NCI-H774 (cell line): Measurements from ENCODE around the gene NR1I3.
A peak's percentile ranks its signal among the peaks of the same experiment; 100 is the strongest.
"Not testable (repeated sequence)": the region's sequence is repeated elsewhere in the genome, so short reads cannot be mapped to it uniquely, and the experiment has no call there.

ENCODE experiments used
- DNase-seq: peaks from one replicate; lab custom pipeline; 2025; lab: John Stamatoyannopoulos, UW

The NR1I3 gene

GRCh38 chr1:161238039-161238473, at the start of gene NR1I3:
NR1I3 (minus strand) TSS chr1:161238203; CDS start chr1:161236565, 1,638 bp downstream.
- DNase-seq, result no peak

DNA sequence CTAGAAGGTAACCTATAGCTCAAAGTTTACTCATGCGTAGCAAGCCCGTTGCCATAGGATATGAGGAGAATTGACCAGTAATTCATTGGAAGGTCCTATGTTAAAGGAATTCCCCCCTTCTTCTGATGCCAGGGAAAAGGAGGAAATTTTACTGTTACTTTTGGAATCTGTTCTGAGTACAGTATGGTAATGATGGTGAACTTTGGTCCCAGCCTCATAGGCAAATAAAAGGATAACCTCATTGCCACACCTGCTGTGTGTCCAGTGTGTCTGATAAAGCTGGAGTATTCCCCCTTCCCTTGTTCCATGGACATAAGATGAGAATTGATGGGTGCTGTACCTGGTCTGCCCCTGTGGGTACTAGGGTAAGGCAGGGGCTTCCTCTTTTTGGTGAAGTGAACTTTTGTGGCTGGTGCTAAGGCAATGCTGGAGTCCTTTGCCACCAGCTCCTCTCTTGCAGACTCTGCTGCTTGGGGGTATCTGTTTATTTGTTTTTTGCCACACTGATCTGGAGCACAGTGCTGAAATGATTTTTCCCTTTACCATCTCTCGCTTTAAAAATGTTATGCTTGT, 49.6 kb upstream of the NR1I3 start:
- DNase-seq, result no peak

- DNase-seq, result no peak
Measured at GRCh38 chr1:161285521-161285920, 47.5 kb upstream of the NR1I3 start.

- no peak for DNase-seq
Measured at GRCh38 chr1:161285113-161285512, 47.1 kb upstream of the NR1I3 start.

GRCh38 chr1:161282991-161283390, 45.0 kb upstream of the NR1I3 start:
- DNase-seq, result no peak

- no peak for DNase-seq
Measured at GRCh38 chr1:161274874-161275273, 36.9 kb upstream of the NR1I3 start.

- DNase-seq, result no peak
Measured at GRCh38 chr1:161273402-161273801, 35.4 kb upstream of the NR1I3 start.

DNA sequence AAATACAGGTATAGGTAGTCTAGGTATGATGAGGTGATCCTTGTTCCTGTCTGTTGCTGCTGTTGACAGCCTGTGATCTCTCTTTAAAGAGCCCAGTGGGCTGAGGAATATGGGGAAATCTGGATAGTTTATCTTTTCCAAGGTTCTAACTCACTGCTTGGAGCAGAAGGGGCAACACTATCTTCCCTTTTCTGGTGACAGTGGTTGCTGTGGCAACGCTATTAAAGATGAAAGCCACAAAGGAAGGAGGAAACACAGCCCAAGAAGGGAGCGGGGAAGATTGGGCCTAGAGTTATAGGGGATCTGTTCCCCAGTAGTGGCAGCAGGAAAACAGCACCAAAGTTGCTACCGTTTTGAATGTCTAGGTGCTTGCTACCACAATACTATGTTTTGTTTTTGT, 29.3 kb upstream of the NR1I3 start:
- no peak for DNase-seq

- no peak for DNase-seq
Measured at GRCh38 chr1:161266836-161267235, 28.8 kb upstream of the NR1I3 start.

- no peak for DNase-seq
Measured at GRCh38 chr1:161266202-161266601, 28.2 kb upstream of the NR1I3 start.

DNA sequence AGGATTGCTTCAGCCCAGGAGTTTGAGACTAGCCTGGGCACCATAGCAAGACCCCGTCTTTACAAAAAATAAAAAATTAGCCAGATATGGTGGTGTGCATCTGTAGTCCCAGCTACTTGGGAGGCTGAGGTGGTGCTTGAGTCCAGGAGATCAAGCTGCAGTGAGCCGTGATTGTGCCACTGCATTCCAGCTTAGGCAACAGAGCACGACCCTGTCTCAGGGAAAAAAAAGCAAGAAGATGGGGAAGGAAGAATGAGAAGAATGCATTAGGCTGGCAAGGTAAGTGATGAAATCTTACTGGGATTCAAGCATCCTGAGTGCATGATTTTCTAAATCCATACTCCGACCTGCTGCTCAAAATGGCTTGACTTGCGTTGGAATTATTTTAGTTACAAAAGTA, 27.3 kb upstream of the NR1I3 start:
- DNase-seq, result no peak

DNA sequence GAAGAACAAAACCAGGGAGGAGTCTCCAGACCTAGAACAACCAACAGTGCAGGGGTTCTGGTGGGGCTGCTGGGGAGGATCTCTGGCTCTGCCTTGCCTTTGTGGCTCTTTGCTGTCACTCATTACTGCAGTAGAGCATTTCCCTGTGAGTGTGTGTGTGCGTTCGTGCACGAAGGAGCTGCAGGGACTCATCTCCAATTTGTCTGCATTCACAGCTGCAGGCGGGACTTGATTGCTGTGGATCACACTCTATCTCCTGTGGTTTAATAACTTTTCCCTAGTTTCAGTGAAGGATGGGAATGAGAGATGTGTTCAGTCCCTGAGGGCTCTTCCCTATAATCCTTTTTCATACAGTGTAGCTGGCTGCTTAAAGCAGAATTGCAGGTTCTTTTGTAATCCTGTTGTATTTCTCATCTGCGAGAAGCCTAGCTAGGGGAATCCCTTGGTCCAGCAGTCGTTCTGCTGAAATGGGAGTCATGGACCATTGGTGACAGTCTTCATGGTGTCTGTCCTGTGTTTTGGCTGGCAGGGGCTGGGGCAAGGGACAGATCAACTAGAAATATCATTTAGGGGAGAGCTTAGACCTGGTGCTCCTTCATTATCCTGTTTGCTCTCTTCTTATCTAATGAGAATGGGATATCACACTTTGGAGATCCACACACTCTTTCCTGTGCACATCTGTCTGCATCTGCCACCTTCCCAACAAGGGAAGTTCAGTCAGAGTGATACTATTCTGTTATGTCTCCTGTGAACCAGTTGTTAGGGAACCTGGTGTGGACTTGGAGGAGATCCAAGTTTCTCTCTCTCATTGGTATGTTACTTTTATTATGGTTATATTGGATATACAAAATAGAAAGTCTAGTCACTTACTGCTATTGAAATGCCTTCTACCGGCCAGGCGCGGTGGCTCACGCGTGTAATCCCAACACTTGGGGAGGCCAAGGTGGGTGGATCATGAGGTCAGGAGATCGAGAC, 23.5 kb upstream of the NR1I3 start:
- no peak for DNase-seq

GRCh38 chr1:161260376-161261260, 22.6 kb upstream of the NR1I3 start:
- no peak for DNase-seq

DNA sequence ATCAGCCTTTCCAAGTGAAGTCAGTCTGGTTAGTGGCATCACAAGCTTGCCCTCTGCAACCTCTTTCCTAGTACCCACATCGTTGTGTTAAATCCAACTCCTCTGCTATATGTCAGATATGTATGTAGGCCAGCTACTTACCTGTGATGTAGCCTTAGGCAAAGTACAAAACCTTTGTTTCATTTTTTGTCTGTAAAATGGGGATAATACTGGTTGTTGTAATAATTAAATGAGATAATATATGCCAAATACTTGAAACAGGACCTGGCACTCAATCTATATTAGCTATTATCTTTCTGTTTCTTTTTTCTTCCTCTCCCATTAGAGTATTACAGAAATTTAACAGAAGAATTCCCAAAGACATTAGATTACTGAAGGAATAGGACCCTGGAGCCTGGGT, 21.8 kb upstream of the NR1I3 start:
- DNase-seq, result no peak

- DNase-seq, result no peak
Measured at GRCh38 chr1:161259345-161259702, 21.3 kb upstream of the NR1I3 start.

- DNase-seq, result peak; percentile 34
Measured at GRCh38 chr1:161258439-161259344, 20.7 kb upstream of the NR1I3 start, which contains the start of gene PCP4L1. PCP4L1 (plus strand) TSS chr1:161258745; CDS start chr1:161258975, 230 bp downstream.

GRCh38 chr1:161257109-161257508, 19.1 kb upstream of the NR1I3 start:
- DNase-seq, result not testable (repeated sequence)

DNA sequence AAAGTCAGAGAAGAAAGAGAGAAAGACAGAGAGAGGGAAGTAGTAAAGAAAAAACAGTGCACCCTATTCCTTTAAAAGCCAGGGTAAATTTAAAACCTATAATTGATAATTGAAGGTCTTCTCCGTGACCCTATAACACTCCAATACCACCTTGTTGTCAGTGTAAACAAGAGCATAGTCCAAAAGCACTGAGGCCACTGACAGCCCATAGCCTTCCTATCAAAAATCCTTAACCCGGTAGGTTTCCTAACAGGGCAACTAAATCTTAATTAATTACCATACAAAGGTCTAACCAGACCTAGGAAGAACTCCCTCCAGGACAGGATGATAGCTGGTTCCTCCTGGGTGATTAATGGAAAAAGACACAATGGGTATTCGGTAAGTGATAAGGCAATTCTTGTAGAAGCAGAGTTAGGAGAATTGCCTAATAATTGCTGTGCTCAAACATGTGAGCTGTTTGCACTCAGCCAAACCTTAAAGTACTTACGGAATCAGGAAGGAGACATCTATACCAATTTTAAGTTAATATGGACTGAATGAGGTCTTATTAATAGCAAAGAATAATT, 18.0 kb upstream of the NR1I3 start:
- DNase-seq, result not testable (repeated sequence)

- DNase-seq, result not testable (repeated sequence)
Measured at GRCh38 chr1:161255302-161255701, 17.3 kb upstream of the NR1I3 start.

DNA sequence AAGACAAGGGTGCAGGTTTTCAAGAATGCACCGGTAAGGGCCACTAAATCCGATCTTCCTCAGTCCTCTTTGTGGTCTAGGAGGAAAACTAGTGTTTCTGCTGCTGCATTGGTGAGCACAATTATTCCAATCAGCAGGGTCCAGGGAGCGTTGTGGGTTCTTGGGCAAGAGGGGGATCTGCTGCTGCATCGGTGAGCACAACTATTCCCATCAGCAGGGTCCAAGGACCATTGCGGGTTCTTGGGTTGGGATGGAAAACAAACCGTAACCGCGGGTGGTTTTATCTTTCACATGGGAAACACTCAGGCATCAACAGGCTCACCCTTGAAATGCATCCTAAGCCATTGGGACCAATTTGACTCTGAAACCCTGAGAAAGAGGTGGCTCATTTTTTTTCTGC, 13.6 kb upstream of the NR1I3 start:
- DNase-seq, result no peak

- DNase-seq, result no peak
Measured at GRCh38 chr1:161250829-161251228, 12.8 kb upstream of the NR1I3 start.
